HG02970 (cell line): Measurements from ENCODE around the gene DTNB.

ENCODE experiments used
- ATAC-seq: cut with Tn5 transposase; IDR thresholded peaks from one replicate; pipeline ENCODE4 v1.9.1; 2021; ENCODE audit warnings: mild to moderate bottlenecking, moderate library complexity, moderate number of reproducible peaks; ENCODE audit not compliant: unreplicated experiment, low FRiP score

The DTNB gene

DNA sequence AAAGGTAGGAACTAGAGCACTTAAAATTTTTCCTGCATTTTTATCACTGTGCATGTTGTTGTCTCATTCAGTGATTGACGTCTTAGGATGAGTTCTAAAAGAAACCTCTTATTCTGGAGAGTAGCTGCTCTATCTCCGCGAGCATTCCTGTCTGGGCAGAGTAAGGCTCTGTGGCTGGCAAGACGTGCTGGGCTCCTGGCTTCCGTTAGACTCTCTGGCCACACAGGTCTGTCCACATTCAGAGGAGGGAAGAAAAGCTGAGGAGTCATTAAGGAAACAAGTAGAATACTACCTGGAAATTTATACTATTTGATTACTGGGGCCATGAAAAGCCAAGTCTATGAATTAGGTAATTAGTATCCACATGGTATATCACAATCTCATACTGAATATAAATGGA is 193.6 kb downstream of the DTNB start:
- no peak for ATAC-seq

- no peak for ATAC-seq
Measured at GRCh38 chr2:25478736-25479135, 194.6 kb downstream of the DTNB start.

DNA sequence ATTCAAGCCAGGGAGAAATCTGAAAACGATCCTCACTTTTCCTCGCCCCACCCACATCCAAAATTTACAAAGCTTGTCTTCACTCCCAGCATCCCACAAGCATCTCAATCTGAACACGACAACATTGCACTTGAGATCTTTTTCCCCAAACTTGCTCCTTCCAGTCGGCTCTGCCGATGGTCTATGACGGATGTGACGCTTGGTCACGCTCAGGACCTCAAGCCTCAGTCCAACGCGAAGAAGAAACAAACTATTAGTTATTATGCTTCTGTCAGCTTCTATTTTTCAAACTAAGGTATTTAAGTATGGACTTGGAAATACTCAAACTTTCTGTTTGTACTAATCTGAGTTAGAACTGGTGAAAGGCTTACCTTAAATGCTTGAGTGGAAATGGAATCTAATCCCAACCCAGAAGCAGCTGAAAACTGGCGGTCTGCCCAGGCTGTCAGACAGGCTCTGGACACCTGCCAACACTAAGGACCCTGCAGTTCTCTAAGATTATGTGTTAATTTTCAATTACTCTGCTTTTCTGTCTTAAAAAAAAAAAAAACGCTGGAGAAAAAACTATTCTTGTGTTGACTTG is 199.5 kb downstream of the DTNB start:
- no peak for ATAC-seq

DNA sequence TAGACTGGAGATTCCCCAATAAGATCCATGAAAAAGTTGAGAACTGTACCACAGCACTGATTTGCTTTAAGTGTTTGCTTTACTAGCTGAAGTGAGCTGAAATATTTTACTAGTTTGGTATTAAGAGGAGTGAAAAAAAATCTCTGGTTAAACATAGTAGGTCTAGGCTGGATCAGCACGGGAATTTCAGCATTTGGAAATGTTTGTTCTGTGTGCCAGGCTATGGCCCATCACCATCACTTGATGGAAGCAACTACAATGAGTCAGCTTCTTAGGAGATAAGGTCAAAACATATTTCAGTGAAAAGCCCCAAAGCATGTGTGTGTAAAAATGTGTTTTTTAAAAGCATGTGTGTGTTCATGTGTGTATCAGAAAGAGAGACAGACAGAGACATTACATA is 200.2 kb downstream of the DTNB start:
- no peak for ATAC-seq

- no peak for ATAC-seq
Measured at GRCh38 chr2:25470806-25471205, 202.6 kb downstream of the DTNB start.

DNA sequence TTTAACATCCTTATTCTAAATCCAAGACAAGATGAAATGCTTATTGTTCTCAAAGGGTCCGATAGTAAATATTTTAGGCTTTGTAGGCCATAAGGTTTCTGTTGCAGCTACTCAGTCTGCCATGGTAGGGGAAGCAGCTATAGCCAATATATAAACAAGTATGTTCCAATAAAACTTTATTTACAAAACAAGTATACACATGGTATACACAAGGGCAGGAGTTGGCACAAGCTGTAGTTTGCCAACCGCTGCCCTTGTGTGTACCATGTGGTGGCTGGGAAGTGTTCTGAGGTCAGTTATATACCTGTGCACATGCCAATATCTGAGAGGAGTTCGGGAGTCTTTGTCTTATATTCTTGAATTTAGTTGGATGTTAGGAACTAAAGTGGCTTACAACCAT is 205.6 kb downstream of the DTNB start:
- no peak for ATAC-seq

DNA sequence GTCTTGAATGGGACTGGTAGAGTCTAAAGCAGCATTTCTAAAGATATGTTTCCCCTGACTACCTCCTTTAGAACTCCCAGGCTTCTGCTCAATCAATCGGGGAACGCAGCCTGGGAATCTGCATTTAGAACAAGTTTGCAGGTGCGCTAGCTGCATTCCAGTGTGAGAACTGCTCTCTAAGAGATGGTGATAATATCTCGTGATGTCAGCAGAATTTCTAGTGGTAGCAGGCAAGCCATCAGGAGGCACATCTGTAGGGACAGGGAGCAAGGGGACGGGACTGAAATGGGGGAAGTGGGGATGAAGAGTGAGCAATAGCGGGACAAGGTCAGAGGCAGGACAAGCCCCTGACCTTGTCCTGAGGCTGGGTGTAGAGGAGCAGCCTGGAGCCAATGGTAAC is 211.4 kb downstream of the DTNB start:
- no peak for ATAC-seq

GRCh38 chr2:25460261-25460905 is 213.0 kb downstream of the DTNB start:
- no peak for ATAC-seq

- no peak for ATAC-seq
Measured at GRCh38 chr2:25454824-25455611, 218.4 kb downstream of the DTNB start.

DNA sequence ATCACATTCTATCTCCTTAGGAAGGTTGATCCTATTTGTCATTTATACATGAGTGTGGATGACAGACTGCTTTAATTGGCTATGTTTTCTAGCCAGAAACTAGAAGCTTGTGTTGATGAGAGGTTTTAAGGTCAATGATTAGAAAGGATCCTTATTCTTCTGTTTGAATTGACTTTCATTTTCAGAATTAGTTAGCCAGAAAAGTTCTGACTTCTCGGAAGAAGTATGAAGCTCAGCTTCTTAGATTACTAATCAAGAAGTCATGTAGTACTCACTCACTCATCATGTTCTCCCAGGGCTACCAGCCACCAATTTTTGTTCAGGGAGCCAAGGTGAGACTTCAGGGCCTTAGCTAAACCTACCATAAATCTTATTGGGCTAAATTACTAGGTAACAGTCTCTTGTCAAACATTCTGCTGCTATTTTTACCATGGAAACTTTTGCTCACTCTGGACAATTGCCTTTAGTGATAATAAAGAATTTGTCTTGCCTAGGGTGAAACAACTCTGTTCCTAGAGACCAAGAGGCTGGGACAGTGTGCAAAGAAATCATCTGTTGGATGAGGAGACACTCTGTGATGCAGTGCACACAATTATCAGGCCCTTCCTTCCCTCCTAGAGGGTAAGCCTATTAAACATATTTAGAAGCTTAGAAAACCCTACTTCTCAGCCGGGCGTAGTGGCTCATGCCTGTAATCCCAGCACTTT is 220.0 kb downstream of the DTNB start:
- no peak for ATAC-seq

DNA sequence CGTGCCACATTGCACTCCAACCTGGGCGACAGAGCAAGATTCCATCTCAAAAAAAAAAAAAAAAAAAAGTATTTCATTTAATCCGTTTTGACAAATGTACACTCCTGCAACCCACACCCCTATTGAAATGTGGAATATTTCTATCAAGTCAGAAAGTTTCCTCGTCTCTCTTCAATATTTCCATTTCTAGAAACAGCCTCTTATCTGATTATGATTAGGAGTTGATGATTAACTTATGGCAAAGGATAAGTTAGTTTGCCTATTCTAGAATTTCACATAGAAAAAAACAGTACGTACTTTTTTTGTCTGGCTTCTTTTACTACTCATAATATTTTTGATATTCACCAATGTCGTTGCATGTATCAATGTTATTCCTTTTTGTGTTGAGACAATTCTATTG is 224.6 kb downstream of the DTNB start:
- no peak for ATAC-seq

- no peak for ATAC-seq
Measured at GRCh38 chr2:25447018-25447417, 226.4 kb downstream of the DTNB start.

GRCh38 chr2:25446122-25446521 is 227.3 kb downstream of the DTNB start:
- ATAC-seq, result no peak

- no peak for ATAC-seq
Measured at GRCh38 chr2:25445464-25445863, 227.9 kb downstream of the DTNB start.

- ATAC-seq, result no peak
Measured at GRCh38 chr2:25444608-25445270, 228.6 kb downstream of the DTNB start.

DNA sequence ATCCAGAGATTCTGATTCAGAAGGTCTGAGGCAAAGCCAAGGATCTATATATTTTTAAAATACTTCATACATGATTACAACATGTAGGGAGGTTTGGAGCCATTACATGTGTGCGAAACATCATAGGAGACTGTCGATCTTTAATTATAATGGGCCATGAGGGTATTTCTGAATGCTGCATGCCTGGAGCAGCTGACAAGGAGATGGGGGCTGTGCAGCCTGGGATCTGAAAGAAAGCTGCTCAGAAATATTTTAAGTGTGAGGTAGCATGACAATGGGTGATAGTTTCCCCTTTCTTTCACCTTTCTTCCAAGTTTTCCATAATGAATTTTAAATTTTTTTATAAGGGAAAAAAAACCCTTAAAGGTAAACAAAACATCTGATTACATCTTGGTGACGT is 229.6 kb downstream of the DTNB start:
- ATAC-seq, result no peak

GRCh38 chr2:25441353-25441752 is 232.0 kb downstream of the DTNB start:
- ATAC-seq, result no peak

DNA sequence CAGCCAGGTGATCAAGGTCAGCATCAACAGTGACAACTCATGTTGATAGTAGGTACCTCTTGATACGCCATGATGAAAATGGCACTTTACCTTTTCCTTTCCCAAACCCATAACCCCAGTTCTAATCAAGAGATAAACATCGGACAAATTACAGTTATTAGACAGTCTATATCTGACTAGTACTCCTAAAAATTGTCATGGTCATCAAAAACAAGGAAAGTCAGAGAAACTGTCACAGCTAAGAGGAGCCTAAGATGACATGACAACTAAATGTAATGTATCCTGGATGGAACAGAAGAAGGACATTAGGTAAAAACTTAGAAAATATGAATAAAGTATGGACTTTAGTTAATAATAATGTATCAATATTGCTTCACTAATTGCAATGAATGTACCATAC is 234.6 kb downstream of the DTNB start:
- no peak for ATAC-seq

- no peak for ATAC-seq
Measured at GRCh38 chr2:25437881-25438662, 235.3 kb downstream of the DTNB start.

DNA sequence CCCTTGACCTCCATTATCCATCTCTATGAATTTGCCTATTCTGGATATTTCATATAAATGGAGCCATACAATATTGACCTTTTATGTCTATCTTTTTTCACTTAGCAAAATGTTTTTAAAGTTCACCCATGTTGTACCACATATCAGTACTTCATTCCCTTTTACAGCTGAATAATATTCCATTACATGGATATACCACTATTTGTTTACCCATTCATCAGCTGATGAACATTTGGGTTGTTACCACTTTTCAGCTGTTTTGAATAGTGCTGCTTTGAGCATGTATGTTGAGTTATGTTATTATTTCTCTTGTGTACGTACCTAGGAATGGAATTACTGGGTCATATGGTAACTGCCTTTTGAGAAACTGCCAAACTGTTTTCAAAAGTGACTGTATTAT is 238.0 kb downstream of the DTNB start:
- no peak for ATAC-seq
